SU-DHL-6 (cell line): ENCODE results near the gene BSG.

Source experiments
- H2AFZ ChIP-seq: fragments of 200-600 bp; sonication (generic); 2 replicates; pipeline ENCODE4 v1.6.1; 2014; ENCODE audit warnings: low read depth, mild to moderate bottlenecking, moderate library complexity, mixed read lengths, antibody characterized with exemption, low read length; ENCODE audit not compliant: severe bottlenecking
- H3F3A ChIP-seq: fragments of 200-600 bp; shearing (Covaris generic); 2 replicates; pipeline ENCODE4 v1.6.0; 2016; ENCODE audit warnings: antibody characterized with exemption, mild to moderate bottlenecking; ENCODE audit not compliant: insufficient read depth
- H3K27ac ChIP-seq: fragments of 200-600 bp; sonication (generic); 2 replicates; pipeline ENCODE4 v1.5.1; 2016; ENCODE audit warnings: low read depth, mild to moderate bottlenecking, low read length, moderate library complexity, mixed read lengths
- H3K27me3 ChIP-seq: fragments of 200-600 bp; sonication (generic), shearing (Covaris generic); 2 replicates; pipeline ENCODE4 v1.6.0; 2014; ENCODE audit warnings: mild to moderate bottlenecking, low read length
- H3K36me3 ChIP-seq: fragments of 200-600 bp; sonication (generic); 2 replicates; pipeline ENCODE4 v1.6.1; 2014; ENCODE audit warnings: mild to moderate bottlenecking, low read length, mixed read lengths
- H3K4me2 ChIP-seq: fragments of 300-600, 200-600 bp; shearing (Covaris generic), sonication (generic); 2 replicates; pipeline ENCODE4 v1.6.0; 2014; ENCODE audit warnings: low read length, low read depth, mild to moderate bottlenecking; ENCODE audit not compliant: poor library complexity, severe bottlenecking
- H3K4me3 ChIP-seq: fragments of 200-600 bp; sonication (generic); 2 replicates; pipeline ENCODE4 v1.5.1; 2014; ENCODE audit warnings: antibody characterized with exemption, low read length, mild to moderate bottlenecking, mixed read lengths; ENCODE audit not compliant: insufficient read depth, poor library complexity, severe bottlenecking
- H3K79me2 ChIP-seq: fragments of 200-600 bp; sonication (generic); 2 replicates; pipeline ENCODE4 v1.6.1; 2014; ENCODE audit warnings: mild to moderate bottlenecking, low read length, moderate library complexity; ENCODE audit not compliant: insufficient read depth
- H3K9ac ChIP-seq: fragments of 200-600 bp; sonication (generic); 2 replicates; pipeline ENCODE4 v1.7.0; 2014; ENCODE audit warnings: mild to moderate bottlenecking, low read length
- H3K9me2 ChIP-seq: fragments of 200-600 bp; sonication (generic); replicated peaks from 2 replicates; pipeline ENCODE4 v1.6.1; 2014; ENCODE audit warnings: low read length; ENCODE audit not compliant: insufficient read depth
- H3K9me3 ChIP-seq: fragments of 200-600 bp; sonication (generic); 2 replicates; pipeline ENCODE4 v1.6.1; 2014; ENCODE audit warnings: low read length, mixed read lengths; ENCODE audit not compliant: insufficient read depth
- H4K20me1 ChIP-seq: fragments of 200-600 bp; sonication (generic); 2 replicates; pipeline ENCODE4 v1.6.1; 2014; ENCODE audit warnings: low read depth, mild to moderate bottlenecking, antibody characterized with exemption, low read length, moderate library complexity, mixed read lengths
- CTCF ChIP-seq: fragments of 200-600 bp; sonication (generic); IDR thresholded peaks from one replicate; pipeline ENCODE4 v1.5.1; 2017; ENCODE audit warnings: antibody characterized with exemption, mild to moderate bottlenecking, low read length, moderate library complexity; ENCODE audit not compliant: insufficient read depth, poor library complexity, severe bottlenecking
- EZH2phosphoT487 ChIP-seq: fragments of 200-600 bp; sonication (generic), shearing (Covaris generic); conservative IDR thresholded peaks from 2 replicates; pipeline ENCODE4 v1.6.1; 2018; ENCODE audit warnings: mild to moderate bottlenecking, antibody characterized with exemption, low read length, moderate library complexity, mixed read lengths

The BSG gene

GRCh38 chr19:593505-593904 lies 21.1 kb downstream of the BSG start:
- H3K9me3 ChIP-seq, result no peaks in the 10 kb centered on the region
- H3K9ac ChIP-seq, result no peak overlapping the region
- no peaks in the 10 kb centered on the region for H3K79me2 ChIP-seq
- H3K4me2 ChIP-seq, result no peak overlapping the region
- no peak overlapping the region for H3K27ac ChIP-seq
- H3K9me2 ChIP-seq, result no peaks in the 10 kb centered on the region
- no peaks in the 10 kb centered on the region for H3F3A ChIP-seq
- no peak overlapping the region for H3K4me3 ChIP-seq
- TF ChIP-seq CTCF, result no peak
- no peak for TF ChIP-seq EZH2phosphoT487
- no peaks in the 10 kb centered on the region for H4K20me1 ChIP-seq
- no peaks in the 10 kb centered on the region for H3K36me3 ChIP-seq
- H2AFZ ChIP-seq, result no peak overlapping the region
- no peaks in the 10 kb centered on the region for H3K27me3 ChIP-seq

GRCh38 chr19:594265-594870 lies 22.0 kb downstream of the BSG start:
- Histone ChIP-seq H3K9me2 (no peaks in the 10 kb centered on the region), H3K27me3 (no peaks in the 10 kb centered on the region), H3K79me2 (no peaks in the 10 kb centered on the region), H3K9me3 (no peaks in the 10 kb centered on the region), H3K4me2 (no peak overlapping the region), H3K27ac (no peak overlapping the region), H3K36me3 (no peaks in the 10 kb centered on the region), H3F3A (no peaks in the 10 kb centered on the region), H2AFZ (no peak overlapping the region), H3K4me3 (no peak overlapping the region), H3K9ac (no peak overlapping the region), H4K20me1 (no peaks in the 10 kb centered on the region)
- TF ChIP-seq CTCF (no peak), EZH2phosphoT487 (no peak)

- Histone ChIP-seq H3K9ac (no peak overlapping the region), H3K9me2 (no peaks in the 10 kb centered on the region), H3K4me2 (no peak overlapping the region), H4K20me1 (no peaks in the 10 kb centered on the region), H2AFZ (no peak overlapping the region), H3K27me3 (no peaks in the 10 kb centered on the region), H3K79me2 (no peaks in the 10 kb centered on the region), H3K27ac (no peak overlapping the region), H3K4me3 (no peak overlapping the region), H3K36me3 (no peaks in the 10 kb centered on the region), H3K9me3 (no peaks in the 10 kb centered on the region), H3F3A (no peaks in the 10 kb centered on the region)
- TF ChIP-seq CTCF, result no peak
- TF ChIP-seq EZH2phosphoT487, result no peak
Measured at GRCh38 chr19:595326-596262, 23.2 kb downstream of the BSG start.
